NCI-H510A (cell line): ENCODE measurements around the gene C9orf57.
"Not testable (repeated sequence)": the region's sequence is repeated elsewhere in the genome, so short reads cannot be mapped to it uniquely, and the experiment has no call there.

Experiments
- DNase-seq: peaks from one replicate; lab custom pipeline; 2025; lab: John Stamatoyannopoulos, UW

C9orf57 gene

GRCh38 chr9:72060513-72060912 lies at the start of gene C9orf57:
TSS of gene C9orf57 (minus strand) at chr9:72060613. CDS start at chr9:72059331, 1,282 bp downstream.
- no peak for DNase-seq

GRCh38 chr9:72102520-72102919 lies 42.1 kb upstream of the C9orf57 start:
- DNase-seq, result no peak

GRCh38 chr9:72095520-72095919 lies 35.1 kb upstream of the C9orf57 start:
- not testable (repeated sequence) for DNase-seq

GRCh38 chr9:72092820-72093219 lies 32.4 kb upstream of the C9orf57 start:
- DNase-seq, result no peak

- no peak for DNase-seq
Measured at GRCh38 chr9:72089451-72090130, 29.2 kb upstream of the C9orf57 start.

GRCh38 chr9:72082536-72082935 lies 22.1 kb upstream of the C9orf57 start:
- no peak for DNase-seq

GRCh38 chr9:72074666-72075065 lies 14.3 kb upstream of the C9orf57 start:
- not testable (repeated sequence) for DNase-seq

- DNase-seq, result no peak
Measured at GRCh38 chr9:72065076-72065475, 4.7 kb upstream of the C9orf57 start.

- DNase-seq, result no peak
Measured at GRCh38 chr9:72052122-72052521, 8.3 kb downstream of the C9orf57 start.

- no peak for DNase-seq
Measured at GRCh38 chr9:72048850-72049249, 11.6 kb downstream of the C9orf57 start.

GRCh38 chr9:72046630-72047456 lies 13.6 kb downstream of the C9orf57 start:
- DNase-seq, result no peak

- no peak for DNase-seq
Measured at GRCh38 chr9:72044095-72044494, 16.3 kb downstream of the C9orf57 start.

- DNase-seq, result no peak
Measured at GRCh38 chr9:72043576-72043975, 16.8 kb downstream of the C9orf57 start.

- no peak for DNase-seq
Measured at GRCh38 chr9:72042928-72043327, 17.5 kb downstream of the C9orf57 start.

GRCh38 chr9:72041775-72042194 lies 18.6 kb downstream of the C9orf57 start:
- no peak for DNase-seq

- DNase-seq, result no peak
Measured at GRCh38 chr9:72041369-72041768, 19.0 kb downstream of the C9orf57 start.

GRCh38 chr9:72039532-72039931 lies 20.9 kb downstream of the C9orf57 start:
- no peak for DNase-seq

- DNase-seq, result no peak
Measured at GRCh38 chr9:72038890-72039410, 21.5 kb downstream of the C9orf57 start.

- DNase-seq, result no peak
Measured at GRCh38 chr9:72038408-72038807, 22.0 kb downstream of the C9orf57 start.

GRCh38 chr9:72037571-72037970 lies 22.8 kb downstream of the C9orf57 start:
- no peak for DNase-seq

GRCh38 chr9:72030767-72031166 lies 29.6 kb downstream of the C9orf57 start:
- DNase-seq, result no peak

GRCh38 chr9:72029986-72030385 lies 30.4 kb downstream of the C9orf57 start:
- no peak for DNase-seq

GRCh38 chr9:72025906-72026305 lies 34.5 kb downstream of the C9orf57 start:
- DNase-seq, result no peak
